ENCODE data around the gene SPESP1. TPM values are rescaled to one million over a fixed set of nuclear protein-coding genes. Genes with fewer than 3 reads are reported as not detected.
A peak's percentile ranks its signal among the peaks of the same experiment; 100 is the strongest.

SPESP1 gene
- total and polyA plus RNA-seq, 8 donors, result 1.6 to 19.8 (median 2.6) TPM; not detected in 1

DNA sequence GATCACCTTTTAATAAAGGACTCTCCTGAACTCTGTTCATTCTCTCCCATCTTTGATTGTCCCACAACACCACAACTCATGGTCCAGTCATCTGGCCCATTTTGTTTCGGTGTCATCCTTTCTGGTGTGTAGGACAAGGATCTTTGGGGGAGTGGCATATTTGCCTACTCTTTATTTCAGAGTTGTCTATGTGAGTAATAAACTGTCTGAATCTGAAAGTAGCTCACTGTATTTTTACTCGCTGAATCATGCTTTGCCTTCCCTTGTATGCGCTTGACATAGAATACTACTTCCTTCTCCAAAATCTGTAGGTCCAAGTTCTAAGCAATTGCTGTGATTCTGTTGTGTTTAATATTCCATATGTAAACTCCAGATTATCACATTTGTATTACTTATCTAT lies 54.3 kb downstream of the SPESP1 start:
- Histone ChIP-seq H3K36me3 (no peaks in the 10 kb centered on the region), H3K4me1 (peaks cover 0 to 8% (median 0%) of the 10 kb centered on the region in 4 donors), H3K9me3 (no peaks in the 10 kb centered on the region), H3K4me3 (no peak overlapping the region), H3K27me3 (no peaks in the 10 kb centered on the region), H3K27ac (peak overlapping the region in 2 of 5 donors; percentile 35 to 49)
- intact Hi-C loops (cut with DNase I; ENCODE audit: low total_unique reads), result no loop called here
- WGBS, 5 donors, result 83 to 95% (median 87%) methylated on average over 3 of the region's 3 CpGs
- no peak for TF ChIP-seq POLR2A (IDR thresholded peaks at IDR 0.05)
- DNase-seq, result no peak

DNA sequence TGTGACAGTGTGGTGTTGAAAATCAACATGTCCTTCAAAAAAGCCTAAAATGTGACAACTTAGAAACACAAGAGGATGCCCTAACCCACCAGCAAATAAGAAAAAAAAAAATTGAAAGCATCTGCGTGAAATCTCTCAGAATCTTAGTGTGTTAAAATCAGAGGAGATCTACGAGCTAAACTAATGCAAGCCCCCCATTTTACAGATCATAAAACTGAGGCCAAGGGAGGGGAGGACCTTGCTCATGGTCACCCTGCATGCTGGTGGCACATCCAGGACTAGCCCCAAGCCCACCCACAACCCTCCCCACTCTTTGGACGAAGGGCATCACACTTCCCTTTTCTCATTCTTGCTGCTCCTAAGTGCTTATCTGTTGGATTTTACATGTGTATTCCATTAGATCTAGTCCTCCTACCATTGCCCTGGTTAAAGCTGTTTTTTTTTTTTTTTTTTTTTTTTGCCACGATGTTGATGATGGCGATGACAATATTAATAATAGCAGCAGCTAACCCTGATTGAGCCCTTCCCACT lies 55.1 kb downstream of the SPESP1 start:
- intact Hi-C loops (cut with DNase I; ENCODE audit: low total_unique reads), result no loop called here

DNA sequence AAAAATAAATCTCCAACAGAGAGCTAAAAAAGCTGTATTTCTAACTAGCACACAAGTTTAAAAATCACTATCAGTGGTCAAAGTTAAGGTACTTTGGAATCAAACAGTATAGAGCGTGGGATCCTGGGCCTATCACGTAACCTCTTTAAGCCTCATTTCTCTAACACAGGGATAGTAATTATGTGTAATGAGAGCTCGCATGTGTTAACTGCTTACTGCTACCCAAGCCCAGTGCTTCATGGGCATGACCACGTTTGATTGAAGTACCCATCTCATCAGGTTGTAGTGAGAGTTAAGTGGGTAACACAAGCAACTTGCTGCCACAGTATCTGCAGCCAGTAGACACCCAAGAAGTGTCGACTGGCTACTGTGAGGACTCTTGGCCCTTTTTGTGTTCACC lies 56.0 kb downstream of the SPESP1 start:
- no peak overlapping the region for H3K27ac ChIP-seq
- WGBS, 5 donors, result 85 to 92% (median 89%) methylated on average over 5 of the region's 5 CpGs
- H3K27me3 ChIP-seq, result no peaks in the 10 kb centered on the region
- no peak for DNase-seq
- TF ChIP-seq POLR2A (IDR thresholded peaks at IDR 0.05) (no peak), POLR2AphosphoS5 (IDR thresholded peaks at IDR 0.05) (no peak), EP300 (IDR thresholded peaks at IDR 0.05) (no peak)
- TF ChIP-seq, protein P1, sequence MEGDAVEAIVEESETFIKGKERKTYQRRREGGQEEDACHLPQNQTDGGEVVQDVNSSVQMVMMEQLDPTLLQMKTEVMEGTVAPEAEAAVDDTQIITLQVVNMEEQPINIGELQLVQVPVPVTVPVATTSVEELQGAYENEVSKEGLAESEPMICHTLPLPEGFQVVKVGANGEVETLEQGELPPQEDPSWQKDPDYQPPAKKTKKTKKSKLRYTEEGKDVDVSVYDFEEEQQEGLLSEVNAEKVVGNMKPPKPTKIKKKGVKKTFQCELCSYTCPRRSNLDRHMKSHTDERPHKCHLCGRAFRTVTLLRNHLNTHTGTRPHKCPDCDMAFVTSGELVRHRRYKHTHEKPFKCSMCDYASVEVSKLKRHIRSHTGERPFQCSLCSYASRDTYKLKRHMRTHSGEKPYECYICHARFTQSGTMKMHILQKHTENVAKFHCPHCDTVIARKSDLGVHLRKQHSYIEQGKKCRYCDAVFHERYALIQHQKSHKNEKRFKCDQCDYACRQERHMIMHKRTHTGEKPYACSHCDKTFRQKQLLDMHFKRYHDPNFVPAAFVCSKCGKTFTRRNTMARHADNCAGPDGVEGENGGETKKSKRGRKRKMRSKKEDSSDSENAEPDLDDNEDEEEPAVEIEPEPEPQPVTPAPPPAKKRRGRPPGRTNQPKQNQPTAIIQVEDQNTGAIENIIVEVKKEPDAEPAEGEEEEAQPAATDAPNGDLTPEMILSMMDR (IDR thresholded peaks at IDR 0.05), result no peak
- no peak overlapping the region for H3K4me3 ChIP-seq
- intact Hi-C loops (cut with DNase I; ENCODE audit: low total_unique reads), result no loop called here
- H3K36me3 ChIP-seq, result no peaks in the 10 kb centered on the region
- H3K9me3 ChIP-seq, result no peaks in the 10 kb centered on the region
- H3K4me1 ChIP-seq, result peaks cover 0 to 19% (median 6%) of the 10 kb centered on the region in 4 donors

More for the DNA sequence above, 55.1 kb downstream of the SPESP1 start:
- Histone ChIP-seq H3K9me3 (no peaks in the 10 kb centered on the region), H3K27ac (no peak overlapping the region), H3K4me1 (peaks cover 0 to 11% (median 2%) of the 10 kb centered on the region in 4 donors), H3K36me3 (no peaks in the 10 kb centered on the region), H3K27me3 (no peaks in the 10 kb centered on the region), H3K4me3 (no peak overlapping the region)
- DNase-seq, result no peak
- 90 to 95% (median 90%) methylated on average over 5 of the region's 5 CpGs for WGBS, 5 donors
- TF ChIP-seq POLR2AphosphoS5 (IDR thresholded peaks at IDR 0.05) (no peak), EP300 (IDR thresholded peaks at IDR 0.05) (no peak), POLR2A (IDR thresholded peaks at IDR 0.05) (no peak)
- TF ChIP-seq, protein P1 (IDR thresholded peaks at IDR 0.05), result no peak

DNA sequence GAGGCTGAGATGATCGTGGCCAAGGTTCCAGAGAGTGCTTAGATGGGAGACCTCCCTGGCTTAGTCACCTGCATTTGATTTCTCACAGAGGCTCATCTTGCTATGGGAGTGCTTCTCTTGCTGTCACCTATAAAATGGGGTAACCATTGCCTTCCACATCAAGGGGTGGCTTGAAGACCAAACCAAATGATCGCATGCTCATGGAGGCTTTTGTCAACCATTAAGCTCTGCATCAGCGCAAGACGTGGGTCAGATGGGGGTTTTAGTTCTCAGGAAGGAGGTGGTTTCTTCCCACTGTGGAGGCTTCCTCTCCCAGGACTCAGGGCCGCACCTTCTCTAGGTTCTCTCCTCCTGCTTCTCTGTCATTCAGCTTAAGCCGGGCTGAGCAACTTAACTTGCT lies 56.8 kb downstream of the SPESP1 start:
- DNase-seq, result no peak
- WGBS, 5 donors, result 90 to 97% (median 94%) methylated on average over 6 of the region's 6 CpGs
- Histone ChIP-seq H3K36me3 (no peaks in the 10 kb centered on the region), H3K27ac (no peak overlapping the region), H3K9me3 (no peaks in the 10 kb centered on the region), H3K27me3 (no peaks in the 10 kb centered on the region), H3K4me3 (no peak overlapping the region), H3K4me1 (peaks cover 0 to 24% (median 6%) of the 10 kb centered on the region in 4 donors)
- TF ChIP-seq, protein P1 (IDR thresholded peaks at IDR 0.05), result no peak
- no peak for TF ChIP-seq POLR2AphosphoS5 (IDR thresholded peaks at IDR 0.05)
- TF ChIP-seq POLR2A (IDR thresholded peaks at IDR 0.05), result no peak
- TF ChIP-seq EP300 (IDR thresholded peaks at IDR 0.05), result no peak
- intact Hi-C loops (cut with DNase I; ENCODE audit: low total_unique reads), result no loop called here

DNA sequence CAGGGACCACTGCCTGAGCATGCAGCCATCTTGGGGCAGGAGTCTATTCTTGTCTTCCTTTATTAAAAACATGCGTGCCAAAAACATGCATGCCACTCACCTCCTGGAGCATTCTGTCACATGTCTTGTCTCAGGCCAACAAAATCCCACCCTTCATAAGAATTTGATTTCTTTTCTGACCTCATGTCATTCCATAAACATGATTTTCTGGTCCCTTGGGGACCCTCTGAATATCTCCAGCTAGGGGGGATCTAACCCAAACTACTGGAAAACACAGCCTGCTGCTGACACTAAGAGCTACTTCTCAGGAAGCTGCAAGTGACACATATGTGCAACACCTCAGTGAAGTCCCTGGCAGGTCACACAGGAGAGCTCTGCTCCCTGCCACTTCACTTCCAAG lies 57.4 kb downstream of the SPESP1 start:
- DNase-seq, result no peak
- Histone ChIP-seq H3K4me1 (peaks cover 0 to 25% (median 6%) of the 10 kb centered on the region in 4 donors), H3K4me3 (no peak overlapping the region), H3K9me3 (no peaks in the 10 kb centered on the region), H3K36me3 (no peaks in the 10 kb centered on the region), H3K27ac (no peak overlapping the region), H3K27me3 (no peaks in the 10 kb centered on the region)
- intact Hi-C loops (cut with DNase I; ENCODE audit: low total_unique reads), result no loop called here
- WGBS, 5 donors, result 44 to 95% (median 67%) methylated on average over 1 of the region's 1 CpG
- no peak for TF ChIP-seq EP300 (IDR thresholded peaks at IDR 0.05)
- TF ChIP-seq, protein P1 (IDR thresholded peaks at IDR 0.05), result no peak
- no peak for TF ChIP-seq POLR2AphosphoS5 (IDR thresholded peaks at IDR 0.05)
- TF ChIP-seq POLR2A (IDR thresholded peaks at IDR 0.05), result no peak
